Retina (tissue), 1 donor: ENCODE results near the gene PDE8B.
"Not testable (repeated sequence)": the region's sequence is repeated elsewhere in the genome, so short reads cannot be mapped to it uniquely, and the experiment has no call there.

ENCODE experiments used
- DNase-seq: peaks from one replicate; pipeline ENCODE4 v3.0.0-alpha.2; 2016

Gene PDE8B

DNA sequence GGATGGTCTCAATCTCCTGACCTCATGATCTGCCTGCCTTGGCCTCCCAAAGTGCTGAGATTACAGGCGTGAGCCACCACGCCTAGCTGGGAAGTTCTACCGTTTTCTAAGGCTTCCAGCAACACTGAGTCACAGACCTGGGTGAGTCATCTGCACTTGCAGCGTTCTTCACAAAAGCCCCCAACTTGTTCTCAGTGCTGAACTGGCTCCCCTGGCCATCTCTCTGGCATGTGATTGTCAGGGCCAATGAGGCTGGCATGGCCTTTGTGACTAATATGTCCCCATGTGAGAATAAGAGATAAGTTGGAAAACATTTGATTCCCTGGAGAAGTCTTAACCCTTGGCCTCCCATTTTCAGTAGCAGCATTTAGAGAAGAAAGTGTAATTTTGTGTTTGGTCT is 157.3 kb downstream of the PDE8B start:
- no peak for DNase-seq

DNA sequence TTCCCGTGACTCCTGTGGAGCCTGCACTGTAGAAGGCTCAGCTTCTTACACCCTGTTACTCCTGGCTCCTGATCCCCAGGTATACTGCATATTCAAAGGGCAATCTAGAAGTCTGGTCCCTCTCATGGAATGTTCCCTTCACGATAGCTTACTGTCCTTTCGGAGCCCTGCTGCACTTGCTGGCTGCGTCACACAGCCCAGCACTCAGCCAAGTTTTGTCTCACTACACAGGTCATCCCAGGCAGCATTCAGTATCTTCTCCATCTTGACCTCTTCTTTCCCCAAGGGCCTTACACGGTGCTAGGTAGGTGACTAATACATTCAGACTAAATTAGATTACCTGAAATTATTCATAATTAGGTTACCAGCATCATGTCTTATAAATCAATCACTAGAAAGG is 157.9 kb downstream of the PDE8B start:
- no peak for DNase-seq

DNA sequence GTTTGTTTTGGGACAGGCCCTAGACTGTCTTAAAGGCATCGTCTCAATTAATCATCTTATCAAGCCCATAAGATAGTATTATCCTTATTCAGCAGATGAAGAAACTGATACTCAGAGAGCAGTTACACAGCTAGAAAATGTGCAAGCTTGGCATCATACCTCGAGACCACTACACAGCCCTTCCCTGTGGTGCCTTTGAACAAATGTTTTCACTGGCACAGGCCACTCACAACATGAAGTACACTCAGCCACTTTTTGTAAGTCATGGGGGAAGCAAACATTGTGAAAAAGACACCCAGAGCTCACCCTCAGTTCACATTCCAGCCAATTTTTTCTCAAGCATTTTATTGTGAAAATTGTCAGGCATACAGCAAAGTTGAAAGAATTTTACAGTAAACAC is 159.1 kb downstream of the PDE8B start:
- DNase-seq, result no peak

DNA sequence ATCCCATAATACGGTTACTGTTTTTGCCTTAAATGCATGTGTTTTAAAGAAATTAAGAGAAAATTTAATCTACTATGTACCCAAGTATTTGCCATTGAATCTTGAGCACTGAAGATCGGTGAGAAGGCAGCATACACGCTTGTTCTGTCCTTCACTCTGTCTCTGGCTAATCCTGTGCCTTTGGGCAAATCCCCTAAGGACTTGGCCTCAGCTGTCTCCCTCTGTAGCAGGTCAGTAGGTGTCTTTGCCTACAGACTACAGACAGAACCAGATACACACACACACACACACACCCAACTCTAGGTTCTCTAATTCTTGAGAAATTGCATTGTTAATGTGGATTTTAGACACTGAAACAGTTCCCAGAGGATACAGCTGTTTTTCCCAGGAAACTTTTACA is 164.2 kb downstream of the PDE8B start:
- DNase-seq, result no peak

DNA sequence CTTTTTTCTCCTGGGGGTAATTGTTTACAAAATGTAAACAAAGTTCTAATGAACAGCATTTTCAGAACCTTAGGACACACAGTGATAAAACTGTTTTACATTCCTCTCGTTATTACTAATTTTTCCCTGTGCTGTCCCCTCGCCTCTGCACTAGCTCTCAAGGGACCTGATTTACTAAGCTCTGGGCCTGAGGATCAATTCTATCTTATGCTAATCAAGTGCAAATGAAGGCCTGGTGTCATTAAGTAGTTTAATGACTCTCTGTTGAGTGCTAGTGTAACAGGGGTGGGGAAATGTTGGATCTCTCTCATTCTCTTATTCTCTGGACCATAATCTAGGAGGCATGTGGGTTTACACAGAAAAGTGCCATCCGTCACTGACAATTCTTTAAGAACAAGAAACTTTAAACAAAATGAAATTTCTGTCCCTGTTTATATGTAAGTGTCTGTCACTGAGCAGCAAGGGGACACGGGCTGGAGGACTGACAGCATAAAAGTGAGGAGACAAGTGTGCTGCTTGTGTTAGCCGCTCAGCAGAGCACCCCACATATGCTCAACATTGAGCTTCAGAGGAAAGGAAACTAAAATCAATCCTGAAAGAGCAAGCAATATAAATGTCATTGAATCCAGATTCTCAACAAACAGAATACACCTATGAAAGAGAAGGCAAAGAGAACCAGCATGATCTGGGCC is 166.3 kb downstream of the PDE8B start:
- no peak for DNase-seq

DNA sequence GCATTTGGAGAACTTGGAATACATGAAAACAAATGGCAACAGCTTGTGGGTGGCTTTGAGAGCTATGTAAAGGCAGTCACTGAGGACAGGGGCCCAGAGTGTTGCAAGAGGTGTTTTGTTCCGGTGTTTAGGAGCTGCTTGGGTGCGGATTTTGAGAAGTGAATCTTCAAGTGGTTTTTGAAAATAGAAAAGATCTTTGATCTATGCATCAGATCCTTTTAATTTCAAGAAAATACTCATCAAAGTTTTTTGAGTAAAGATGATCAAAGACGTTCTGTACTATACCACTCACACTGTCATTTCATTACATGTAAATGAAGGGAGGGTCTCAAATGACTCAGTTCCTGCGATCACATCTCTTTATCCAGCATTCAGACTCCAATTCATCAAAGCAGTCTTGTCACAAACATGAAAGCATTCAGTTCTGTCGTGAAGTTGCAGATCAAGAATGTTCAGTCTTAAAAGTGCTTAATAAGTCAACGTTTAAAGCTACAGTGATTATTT is 169.1 kb downstream of the PDE8B start:
- no peak for DNase-seq

DNA sequence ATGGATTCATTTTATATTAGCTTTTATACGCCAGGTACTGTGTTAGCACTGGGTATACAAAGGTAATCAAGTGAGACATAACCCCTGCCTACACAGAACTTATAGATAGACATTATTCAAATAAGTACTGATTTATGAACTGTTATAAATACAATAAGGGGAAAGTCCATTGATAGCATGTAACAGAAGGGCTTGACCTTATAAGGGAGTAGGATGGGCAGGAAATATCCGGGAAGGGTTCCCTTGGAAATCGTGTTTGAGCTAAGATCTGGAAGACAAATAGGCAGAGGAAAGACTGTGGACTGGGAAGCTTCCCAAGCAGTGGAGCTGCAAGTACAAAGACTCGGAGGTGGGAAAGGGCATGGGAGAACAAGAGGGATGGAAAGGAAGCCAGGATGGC is 170.2 kb downstream of the PDE8B start:
- no peak for DNase-seq

DNA sequence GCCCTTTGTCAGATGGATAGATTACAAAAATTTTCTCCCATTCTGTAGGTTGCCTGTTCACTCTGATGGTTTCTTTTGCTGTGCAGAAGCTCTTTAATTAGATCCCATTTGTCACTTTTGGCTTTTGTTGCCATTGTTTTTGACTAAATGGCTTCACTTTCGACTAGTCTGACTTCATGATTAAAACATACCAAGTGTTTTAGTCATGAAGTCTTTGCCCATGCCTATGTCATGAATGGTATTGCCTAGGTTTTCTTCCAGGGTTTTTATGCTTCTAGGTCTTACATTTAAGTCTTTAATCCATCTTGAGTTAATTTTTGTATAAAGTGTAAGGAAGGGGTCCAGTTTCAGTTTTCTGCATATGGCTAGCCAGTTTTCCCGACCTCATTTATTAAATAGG is 172.9 kb downstream of the PDE8B start:
- DNase-seq, result not testable (repeated sequence)

DNA sequence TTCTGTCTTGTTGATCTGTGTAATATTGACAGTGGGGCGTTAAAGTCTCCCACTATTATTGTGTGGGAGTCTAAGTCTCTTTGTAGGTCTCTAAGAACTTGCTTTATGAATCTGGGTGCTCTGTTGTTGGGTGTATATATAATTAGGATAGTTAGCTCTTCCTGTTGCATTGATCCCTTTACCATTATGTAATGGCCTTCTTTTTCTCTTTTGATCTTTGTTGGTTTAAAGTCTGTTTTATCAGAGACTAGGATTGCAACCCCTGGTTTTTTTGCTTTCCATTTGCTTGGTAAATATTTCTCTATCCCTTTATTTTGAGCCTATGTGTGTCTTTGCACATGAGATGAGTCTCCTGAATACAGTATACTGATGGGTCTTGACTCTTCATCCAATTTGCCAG is 175.9 kb downstream of the PDE8B start:
- not testable (repeated sequence) for DNase-seq

DNA sequence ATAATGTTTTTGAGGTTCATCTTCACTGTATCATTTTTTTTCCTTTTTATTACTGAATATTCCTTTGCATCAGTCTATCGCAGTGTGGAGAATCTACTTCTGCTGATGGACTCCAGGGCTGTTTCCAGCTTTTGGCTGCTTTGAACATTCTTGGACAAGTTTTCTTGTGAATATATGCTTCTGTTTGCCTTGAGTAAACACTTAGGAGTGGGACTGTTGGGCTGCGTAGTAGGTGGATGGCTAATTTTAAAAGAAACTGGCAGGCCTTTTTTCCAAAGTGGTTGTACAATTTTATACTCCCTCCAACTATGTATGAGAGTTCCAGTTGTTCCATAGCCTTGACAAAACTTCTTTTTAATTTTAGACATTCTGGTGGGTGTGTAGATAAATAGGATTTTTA is 179.3 kb downstream of the PDE8B start:
- DNase-seq, result no peak

DNA sequence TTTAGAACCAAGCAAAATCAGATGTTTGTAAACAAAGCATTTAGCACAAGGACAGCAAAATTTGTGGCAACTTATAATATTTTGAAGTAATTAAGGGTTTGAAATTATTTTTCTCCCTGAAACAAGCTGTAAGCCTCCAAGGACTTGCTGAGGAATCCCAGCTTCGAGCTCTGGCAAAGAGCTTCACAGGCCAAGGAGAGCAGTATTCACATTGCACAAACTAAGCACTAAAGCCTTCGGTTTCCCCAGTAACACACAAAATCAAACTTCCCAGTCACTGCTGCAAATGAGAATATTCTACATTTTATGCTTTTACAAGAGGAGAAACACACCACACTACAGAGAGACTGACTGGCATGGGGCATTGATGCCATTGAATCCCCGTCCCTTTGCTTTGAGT is 179.7 kb downstream of the PDE8B start:
- no peak for DNase-seq

DNA sequence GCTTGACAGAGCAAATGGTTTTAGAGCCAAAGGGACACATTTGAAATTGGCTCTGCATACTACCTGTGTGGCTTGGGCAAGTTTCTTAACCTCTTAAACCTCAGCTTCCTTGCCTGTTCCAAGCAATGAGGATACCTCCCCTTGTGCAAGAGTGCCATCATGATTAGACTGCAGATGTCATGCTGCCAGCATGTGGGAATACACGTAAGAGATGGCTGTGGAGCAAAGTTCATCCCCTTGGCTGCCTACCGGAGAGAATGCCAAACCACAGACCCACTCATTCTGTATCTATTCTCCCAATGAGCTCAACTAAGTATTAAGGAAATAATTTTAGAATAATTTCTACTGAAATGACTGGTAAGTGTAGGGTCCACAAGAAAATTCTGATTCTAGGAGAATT is 180.3 kb downstream of the PDE8B start:
- no peak for DNase-seq

DNA sequence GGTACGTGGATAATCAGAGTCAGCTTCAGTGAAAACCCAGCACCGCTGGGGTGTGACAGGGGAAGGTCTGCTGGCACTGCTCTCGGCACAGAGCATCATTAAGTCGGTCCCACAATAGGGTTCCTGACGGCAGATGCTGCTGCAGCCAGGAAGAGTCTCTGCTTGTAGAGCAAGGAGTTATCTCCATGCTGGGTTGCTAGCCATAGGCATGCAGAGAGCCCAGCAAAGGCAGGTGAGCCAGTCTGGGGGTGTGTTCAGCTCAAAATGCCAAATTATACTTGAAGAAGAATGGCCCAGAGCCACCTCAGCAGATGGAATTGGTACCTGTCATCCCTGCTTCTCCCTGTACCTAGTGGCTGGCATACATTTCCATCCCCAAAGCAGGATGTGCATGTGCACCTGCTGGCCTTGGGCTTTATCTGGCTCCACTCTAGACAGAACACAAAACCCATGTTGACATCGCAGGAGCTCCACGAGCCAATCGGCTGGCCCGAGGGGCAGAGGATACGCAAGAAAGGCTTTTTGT is 180.8 kb downstream of the PDE8B start:
- DNase-seq, result no peak

DNA sequence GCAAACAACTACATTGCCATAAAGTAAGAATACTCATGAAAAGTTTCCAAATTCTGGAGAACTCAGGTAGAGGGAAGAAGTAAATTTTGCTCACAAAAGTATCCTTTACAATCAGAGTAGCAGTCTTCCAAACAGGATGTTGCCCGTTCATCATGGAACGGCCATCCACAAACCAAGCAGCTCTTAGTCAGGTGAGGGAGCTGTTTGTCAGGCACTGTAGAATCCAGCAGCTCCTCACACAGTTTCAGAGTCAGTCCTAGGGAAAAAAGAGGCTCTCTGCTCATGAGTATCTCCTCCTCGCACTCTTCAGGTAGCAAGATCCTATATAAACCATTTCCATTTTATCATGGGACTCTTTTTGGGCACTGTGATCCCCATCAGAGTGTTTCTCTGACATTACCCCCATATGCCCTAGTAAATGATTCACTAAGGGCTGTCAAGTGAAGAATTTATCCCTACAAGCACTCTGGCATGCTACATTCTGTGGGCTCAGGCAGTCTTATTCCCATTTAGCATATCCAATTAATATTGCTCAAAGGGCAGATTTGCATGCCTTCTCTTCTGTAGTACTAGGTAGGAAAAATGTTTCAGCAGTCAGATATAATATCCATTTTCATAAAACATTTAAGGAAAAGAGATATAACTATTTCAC is 183.7 kb downstream of the PDE8B start:
- DNase-seq, result no peak

DNA sequence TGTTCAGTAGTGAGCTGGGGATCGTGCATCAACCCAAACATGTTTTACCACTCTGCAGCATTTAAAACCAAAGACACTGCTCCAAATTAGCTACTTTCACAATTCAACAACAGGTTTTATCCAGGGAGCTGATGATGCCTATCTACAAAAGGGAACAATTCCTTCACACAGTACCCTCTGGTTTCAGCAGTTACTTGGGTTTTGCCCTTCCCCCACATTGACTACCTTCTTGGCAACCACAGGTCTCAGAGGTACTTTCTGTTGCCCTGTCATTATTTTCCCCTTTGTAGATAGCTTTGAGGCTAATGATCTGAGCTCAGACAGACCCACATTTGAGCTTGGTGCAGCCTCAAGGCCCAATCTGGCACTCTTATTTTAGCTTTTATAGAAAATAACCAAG is 185.5 kb downstream of the PDE8B start:
- no peak for DNase-seq

DNA sequence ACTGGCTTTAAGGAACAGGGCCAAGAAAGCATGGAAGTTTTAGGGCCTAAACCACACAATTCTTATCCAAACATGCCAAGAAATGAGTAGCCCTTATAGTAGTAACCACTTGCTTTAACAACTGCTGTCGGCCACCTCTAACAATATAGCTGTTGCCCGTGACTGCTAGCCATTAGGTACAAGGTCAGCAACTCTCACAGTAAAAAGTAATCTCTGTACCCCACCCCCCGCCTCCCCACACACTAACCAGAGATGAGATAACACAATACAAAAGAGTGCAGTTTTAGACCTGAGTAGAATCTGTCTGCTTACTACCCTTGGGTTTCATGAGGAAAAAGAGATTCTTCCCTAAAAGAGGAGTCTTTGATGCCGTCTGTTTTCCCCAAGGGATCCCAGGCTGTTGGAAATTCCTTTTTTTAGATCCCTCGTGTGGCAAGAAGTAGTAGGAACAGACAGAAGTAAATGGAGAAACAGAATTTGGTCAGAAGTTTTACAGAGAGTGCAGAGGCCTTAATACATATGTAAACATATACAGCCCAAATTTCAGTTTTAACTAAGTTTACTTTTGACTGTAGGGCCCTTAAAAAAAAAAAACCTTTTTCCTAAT is 187.3 kb downstream of the PDE8B start:
- no peak for DNase-seq

DNA sequence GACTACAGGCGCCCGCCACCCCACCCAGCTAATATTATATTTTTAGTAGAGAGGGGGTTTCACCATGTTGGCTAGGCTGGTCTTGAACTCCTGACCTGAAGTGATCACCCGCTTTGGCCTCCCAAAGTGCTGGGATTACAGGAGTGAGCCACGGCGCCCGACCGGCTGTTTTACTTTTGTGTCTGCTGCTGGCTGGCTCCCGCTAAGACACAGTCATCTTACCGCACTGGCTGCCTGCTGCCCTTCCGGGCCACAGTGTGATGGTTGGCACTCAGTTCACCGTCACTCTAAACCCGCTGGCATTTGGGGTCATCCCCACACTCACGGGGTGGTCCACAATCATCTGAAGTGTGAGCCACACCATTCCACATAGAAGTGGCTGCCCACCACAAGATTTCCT is 188.0 kb downstream of the PDE8B start:
- DNase-seq, result no peak

DNA sequence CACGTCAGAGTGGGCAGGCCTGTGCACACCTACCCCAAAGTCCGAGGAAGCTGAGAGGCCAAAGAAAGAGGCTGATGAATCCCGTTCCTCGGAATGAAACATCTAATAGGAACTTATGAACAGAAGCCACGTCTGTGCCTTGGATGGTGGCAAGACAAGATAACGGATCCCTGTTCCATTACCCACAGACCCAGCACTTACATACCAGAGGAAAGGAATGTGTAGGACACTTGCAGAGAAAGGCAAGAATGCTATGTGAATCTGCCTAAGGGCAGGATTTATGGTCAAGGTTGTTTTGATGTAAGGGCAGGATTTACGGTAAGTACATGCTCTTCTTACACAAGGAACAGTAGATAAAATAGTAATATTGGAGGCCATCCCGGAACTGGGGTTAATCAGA is 188.4 kb downstream of the PDE8B start:
- no peak for DNase-seq

DNA sequence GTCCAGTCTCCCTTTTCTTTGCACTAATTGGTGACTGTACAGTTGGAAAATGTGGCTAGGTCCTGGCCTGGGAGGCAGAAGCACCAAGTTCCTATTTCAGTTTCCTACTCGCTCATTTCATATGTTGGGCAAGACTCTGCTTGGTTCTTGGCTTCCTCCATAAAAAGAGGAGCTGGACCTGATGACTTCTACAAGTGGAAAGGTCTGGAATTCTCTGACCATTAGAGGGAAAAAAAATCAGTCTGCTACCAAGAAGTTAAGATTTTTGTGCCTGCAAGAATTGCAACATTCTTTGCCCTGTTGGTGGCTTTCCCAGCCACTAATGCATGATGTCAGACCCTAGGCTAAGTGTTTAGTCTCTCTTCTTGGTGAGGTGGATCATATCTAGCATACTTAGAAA is 190.2 kb downstream of the PDE8B start:
- no peak for DNase-seq

DNA sequence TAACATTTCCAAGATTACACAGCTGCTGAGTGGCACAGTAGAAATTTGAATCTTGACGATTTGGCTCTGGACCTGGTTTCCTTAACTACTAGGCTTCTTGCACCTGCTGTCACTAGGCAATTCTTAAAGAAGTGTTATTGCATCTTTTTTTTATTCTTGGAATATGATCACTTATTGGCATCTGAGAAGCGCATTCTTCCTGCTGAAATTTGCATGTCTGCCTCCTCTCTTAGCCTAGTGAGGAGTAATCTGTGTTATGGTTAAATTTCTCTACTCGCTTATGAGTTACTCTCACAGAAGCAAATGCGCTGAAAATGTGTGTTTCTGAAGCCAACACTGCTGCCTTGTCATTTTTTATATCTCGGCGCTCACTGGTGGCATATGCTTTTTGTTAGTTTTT is 192.3 kb downstream of the PDE8B start:
- DNase-seq, result no peak

DNA sequence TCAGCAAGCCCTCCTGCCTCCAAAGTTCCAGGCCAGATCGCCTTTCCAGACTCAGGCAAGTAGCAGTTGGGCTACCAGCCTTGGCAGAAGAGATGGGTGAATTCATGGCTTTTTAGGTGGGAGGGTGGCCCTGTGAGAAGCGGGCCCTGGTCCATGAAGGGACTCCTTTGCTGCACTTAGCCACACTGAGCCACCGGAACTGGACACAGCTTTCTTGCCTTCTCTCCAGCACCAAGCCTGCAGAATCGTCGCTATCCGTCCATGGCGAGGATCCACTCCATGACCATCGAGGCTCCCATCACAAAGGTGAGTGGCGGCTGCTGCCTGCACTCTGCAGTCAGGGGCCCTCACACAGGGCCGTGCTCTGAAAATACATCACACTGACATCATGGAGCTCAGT is 196.7 kb downstream of the PDE8B start:
- no peak for DNase-seq

DNA sequence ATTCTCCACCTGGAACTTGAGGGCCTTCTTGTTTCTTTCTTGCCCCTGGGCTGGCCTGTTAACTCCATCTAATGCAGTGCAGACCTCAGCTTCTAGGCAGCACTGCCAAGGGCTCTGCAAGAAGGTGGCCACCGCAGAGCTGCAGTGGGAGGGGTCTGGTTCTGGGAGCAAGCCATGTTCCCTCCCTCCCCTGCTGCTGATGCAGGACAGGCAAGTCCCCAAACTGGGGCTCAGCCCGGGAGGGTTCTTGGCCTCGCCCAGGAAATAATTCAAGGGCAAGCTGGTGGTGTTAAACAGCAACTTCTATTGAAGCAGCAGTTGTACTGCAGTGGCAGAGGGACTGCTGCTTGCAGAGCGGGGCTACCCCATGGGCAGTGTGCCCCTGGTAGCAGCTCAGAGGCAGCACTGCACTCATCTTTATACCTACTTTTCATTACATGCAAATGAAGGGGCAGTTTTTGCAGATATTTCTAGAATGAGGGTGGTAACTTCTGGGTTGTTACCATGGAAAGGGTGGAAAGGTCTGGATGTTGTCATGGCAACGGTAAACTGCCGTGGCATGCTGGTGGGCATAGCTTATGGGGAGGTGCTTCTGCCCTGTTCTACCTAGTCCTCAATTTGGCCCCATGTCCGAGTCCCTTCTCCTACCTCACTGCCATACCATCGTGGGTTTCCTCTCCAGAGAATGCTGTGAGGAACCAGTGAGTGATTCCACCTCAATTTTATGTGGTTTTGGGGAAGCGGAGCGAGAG is 199.6 kb downstream of the PDE8B start:
- no peak for DNase-seq

DNA sequence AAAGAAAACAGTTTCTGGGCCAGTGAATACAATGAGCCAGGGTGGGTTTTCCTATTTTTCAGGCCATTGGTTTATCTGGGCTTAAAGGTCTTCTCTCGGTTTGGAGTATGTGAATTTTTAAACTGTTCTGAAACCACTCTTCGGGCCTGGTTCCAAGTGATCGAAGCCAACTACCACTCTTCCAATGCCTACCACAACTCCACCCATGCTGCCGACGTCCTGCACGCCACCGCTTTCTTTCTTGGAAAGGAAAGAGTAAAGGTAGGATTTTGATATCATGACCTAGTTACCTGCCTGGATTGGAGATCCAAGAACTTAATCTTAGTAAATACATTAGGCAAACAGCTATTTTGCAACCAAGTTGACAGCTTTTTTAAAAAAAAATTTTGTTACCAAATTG is 202.6 kb downstream of the PDE8B start:
- DNase-seq, result no peak
